Choroid plexus epithelial cell (primary cell): ENCODE data around the gene NACC2.

Experiments used
- DNase-seq: peaks from one replicate; pipeline ENCODE4 v3.0.0-alpha.2; 2010; ENCODE audit warnings: low read depth
- H3K4me3 ChIP-seq: 2 replicates; pipeline ENCODE4 v1.5.1; 2011; ENCODE audit warnings: low read depth, mild to moderate bottlenecking, control low read depth, low read length, moderate library complexity
- CTCF ChIP-seq: conservative IDR thresholded peaks from 2 replicates; pipeline ENCODE4 v1.5.1; 2011; ENCODE audit warnings: low read depth, mild to moderate bottlenecking, control low read depth, inconsistent platforms, low read length, moderate library complexity

NACC2 gene

DNA sequence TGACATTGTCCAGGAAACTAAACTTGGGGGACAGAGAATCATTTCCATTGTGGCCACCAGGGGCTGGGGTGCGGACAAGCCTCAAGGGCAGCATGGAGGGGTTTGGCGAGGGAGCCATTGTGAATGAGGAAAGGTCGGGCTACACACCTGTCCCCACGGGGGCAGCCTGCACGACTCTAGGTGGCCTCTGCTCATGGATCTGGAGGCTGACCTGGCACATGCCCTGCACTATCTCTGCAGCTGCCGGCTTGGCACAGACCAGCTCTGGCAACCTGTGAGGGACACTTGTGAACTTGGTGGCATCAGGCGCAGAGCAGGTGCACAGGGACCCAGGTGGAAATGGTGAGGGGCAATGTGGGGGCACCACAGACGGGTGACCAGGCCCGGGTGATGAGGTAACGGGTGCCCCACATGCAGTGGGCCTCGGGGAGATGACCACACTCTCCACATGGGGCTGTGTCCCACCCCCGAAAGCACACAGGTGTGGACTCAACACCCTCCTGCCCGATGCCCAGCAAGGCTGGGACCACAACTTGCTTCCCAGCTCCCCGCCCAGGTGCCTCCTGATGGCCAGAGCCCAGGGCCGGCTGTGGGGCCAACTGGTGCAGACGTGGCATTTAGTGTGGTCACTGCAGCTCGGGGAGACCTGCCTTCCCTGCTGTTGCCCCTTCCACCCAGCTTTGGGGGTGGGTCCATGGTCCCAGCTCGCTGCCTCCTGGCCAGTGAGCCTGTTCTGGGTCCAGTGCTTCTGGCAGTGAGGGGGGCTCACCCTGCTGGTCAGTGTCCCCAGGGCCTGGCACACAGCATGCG is 73.0 kb downstream of the NACC2 start:
- no peak overlapping the region for H3K4me3 ChIP-seq

GRCh38 chr9:136021171-136021871 is 73.8 kb downstream of the NACC2 start:
- no peak for DNase-seq
- TF ChIP-seq CTCF = no peak
- H3K4me3 ChIP-seq = no peak overlapping the region

More for the DNA sequence above, 73.0 kb downstream of the NACC2 start:
- no peak for DNase-seq
- TF ChIP-seq CTCF = peak; percentile 30

DNA sequence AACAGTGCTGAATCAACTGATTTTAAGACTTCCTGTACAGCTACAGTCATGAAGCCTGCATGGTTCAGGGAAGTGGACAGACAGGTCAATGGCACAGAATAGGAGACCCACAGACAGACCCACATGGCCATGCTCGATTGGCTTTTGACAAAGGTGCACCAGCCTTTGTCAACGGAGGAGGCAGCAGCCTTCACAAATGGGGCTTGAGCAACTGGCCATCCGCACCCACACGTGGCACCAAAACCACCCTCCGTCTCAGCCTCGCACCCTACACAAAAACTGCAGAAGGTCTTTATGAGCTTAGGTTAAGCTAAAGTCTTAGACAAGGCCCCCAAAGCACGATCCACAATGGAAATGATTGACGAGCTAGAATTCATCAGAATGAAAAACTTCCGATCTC is 74.4 kb downstream of the NACC2 start:
- no peak for TF ChIP-seq CTCF
- no peak overlapping the region for H3K4me3 ChIP-seq
- DNase-seq = no peak

DNA sequence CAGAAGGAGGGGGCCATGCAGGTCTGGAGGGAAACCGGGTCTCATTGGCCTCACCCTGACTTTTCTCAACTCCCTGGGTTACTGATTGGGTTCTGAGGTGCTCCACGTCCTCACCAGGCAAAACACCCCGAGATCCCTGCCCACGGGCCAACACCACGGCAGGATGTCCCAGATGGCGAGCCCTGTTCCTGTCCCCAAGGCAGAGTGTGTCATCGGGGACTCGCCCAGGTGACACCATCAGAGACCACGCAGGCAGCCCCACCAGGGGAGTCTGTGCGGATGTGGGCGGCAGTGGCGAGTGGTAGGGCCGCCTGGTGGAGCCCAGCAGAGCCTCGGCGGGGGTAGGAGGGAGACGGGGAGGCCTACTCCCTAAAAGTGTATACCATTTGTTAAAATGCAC is 74.9 kb downstream of the NACC2 start:
- TF ChIP-seq CTCF = no peak
- H3K4me3 ChIP-seq = no peak overlapping the region
- DNase-seq = no peak

- no peak for TF ChIP-seq CTCF
- no peak for DNase-seq
- H3K4me3 ChIP-seq = no peak overlapping the region
These were observed 75.4 kb downstream of the NACC2 start for GRCh38 chr9:136019681-136020060.

- no peak overlapping the region for H3K4me3 ChIP-seq
- DNase-seq = no peak
- TF ChIP-seq CTCF = no peak
These were observed 75.9 kb downstream of the NACC2 start for GRCh38 chr9:136019041-136019680.
